ENCODE data around the gene EML1.

Gene EML1

GRCh38 chr14:99907761-99908652 lies 114.8 kb downstream of the EML1 start:
- ChIA-PET POLR2A (no interaction called here), CTCF (no interaction called here)
- TF ChIP-seq CTCF (IDR thresholded peaks at IDR 0.05; ENCODE audit: control extremely low read depth, extremely low read depth, low read depth, missing control alignments): no peak
- no peak for DNase-seq (ENCODE audit: extremely low spot score)

- POLR2A ChIA-PET: no interaction called here
- no peak for TF ChIP-seq CTCF (IDR thresholded peaks at IDR 0.05; ENCODE audit: control extremely low read depth, extremely low read depth, low read depth, missing control alignments)
- CTCF ChIA-PET: interaction anchor here (0.8 kb wide), 1 partner anchor 10 kb away, joined by 3 read pairs; no protein-coding TSS in a partner anchor
- no peak for DNase-seq (ENCODE audit: extremely low spot score)
Observed at GRCh38 chr14:99908653-99909250, 115.5 kb downstream of the EML1 start.

GRCh38 chr14:99909513-99910064 lies 116.4 kb downstream of the EML1 start:
- POLR2A ChIA-PET: no interaction called here
- CTCF ChIA-PET: interaction anchor here (0.8 kb wide), 2 partner anchors 9 to 10 kb away, joined by 3 read pairs; no protein-coding TSS in a partner anchor
- no peak for DNase-seq (ENCODE audit: extremely low spot score)
- no peak for TF ChIP-seq CTCF (IDR thresholded peaks at IDR 0.05; ENCODE audit: control extremely low read depth, extremely low read depth, low read depth, missing control alignments)

GRCh38 chr14:99910337-99911309 lies 117.4 kb downstream of the EML1 start:
- ChIA-PET POLR2A (no interaction called here), CTCF (interaction anchor here (3.2 kb wide), 1 partner anchor 11 kb away, joined by 16 read pairs; no protein-coding TSS in a partner anchor)
- DNase-seq (ENCODE audit: extremely low spot score): no peak
- no peak for TF ChIP-seq CTCF (IDR thresholded peaks at IDR 0.05; ENCODE audit: control extremely low read depth, extremely low read depth, low read depth, missing control alignments)

DNA sequence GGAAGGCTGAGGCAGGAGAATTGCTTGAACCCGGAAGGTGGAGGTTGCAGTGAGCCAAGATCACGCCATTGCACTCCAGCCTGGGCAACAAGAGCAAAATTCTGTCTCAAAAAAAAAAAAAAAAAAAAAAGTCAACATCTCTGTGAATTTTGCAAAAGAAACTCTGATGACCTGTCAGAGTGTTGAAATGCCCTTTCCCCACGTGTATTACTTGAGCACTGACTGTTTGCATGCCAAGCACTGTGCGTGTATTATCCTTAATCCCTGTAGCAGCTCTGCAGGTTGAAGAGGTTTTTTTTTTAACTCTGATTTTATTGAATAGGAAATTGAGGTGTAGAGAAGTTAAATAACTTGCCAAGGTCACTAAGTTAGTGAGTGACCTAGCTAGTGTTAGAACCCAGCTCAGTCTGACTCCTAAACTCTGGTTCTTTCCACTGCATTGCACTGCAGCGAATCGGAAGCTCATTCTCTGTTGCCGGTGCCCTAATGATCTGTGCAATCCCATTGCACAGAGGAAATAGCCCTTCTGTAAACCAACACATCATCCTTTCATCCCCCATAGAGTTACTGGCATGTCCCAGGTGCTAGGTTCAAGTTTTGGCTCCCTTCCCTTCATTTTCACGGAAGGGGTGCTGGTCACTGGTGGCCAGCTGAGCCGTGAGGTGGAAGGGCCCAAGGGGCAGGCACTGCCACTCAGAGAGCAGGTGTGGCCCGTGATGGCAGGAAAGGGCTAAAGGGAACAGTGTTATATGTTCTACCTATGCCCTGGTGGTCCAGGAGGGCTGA lies 122.3 kb downstream of the EML1 start:
- no peak for TF ChIP-seq CTCF (IDR thresholded peaks at IDR 0.05; ENCODE audit: control extremely low read depth, extremely low read depth, low read depth, missing control alignments)
- ChIA-PET CTCF (interaction anchor here (0.6 to 2.0 kb wide), 5 partner anchors 16 to 185 kb away, joined by 3 to 13 read pairs (median 3); no protein-coding TSS in a partner anchor), POLR2A (interaction anchor here (0.6 to 0.7 kb wide), 3 partner anchors 10 to 91 kb away, joined by 3 to 4 read pairs (median 3); no protein-coding TSS in a partner anchor)
- DNase-seq (ENCODE audit: extremely low spot score): no peak
